Mesenchymal stem cell (in vitro differentiated cells and primary cell): ENCODE results near the gene VAMP2.

Experiments
- DNase-seq: peaks from one replicate; pipeline ENCODE4 v3.0.0-alpha.2; 2013
- H2AFZ ChIP-seq: one replicate; pipeline ENCODE4 v1.6.1; 2013; ENCODE audit warnings: low read depth, mild to moderate bottlenecking, control low read depth, inconsistent platforms, low read length, moderate library complexity
- H2AK5ac ChIP-seq: 2 replicates; pipeline ENCODE4 v1.6.1; 2013; ENCODE audit warnings: low read length, moderate library complexity, mild to moderate bottlenecking, inconsistent platforms; ENCODE audit not compliant: severe bottlenecking
- H2BK120ac ChIP-seq: one replicate; pipeline ENCODE4 v1.6.1; 2013; ENCODE audit warnings: low read depth, mild to moderate bottlenecking, inconsistent platforms, low read length, moderate library complexity
- H2BK12ac ChIP-seq, 2 experiments: one replicate each; pipeline ENCODE4 v1.6.1; 2013; ENCODE audit warnings: inconsistent platforms in 2 of 2, low read length in 2 of 2, mild to moderate bottlenecking in 2 of 2, moderate library complexity in 2 of 2, control low read depth in 1 of 2
- H2BK15ac ChIP-seq: one replicate; pipeline ENCODE4 v1.6.1; 2013; ENCODE audit warnings: mild to moderate bottlenecking, low read depth, inconsistent platforms; ENCODE audit not compliant: poor library complexity, severe bottlenecking
- H2BK5ac ChIP-seq: 2 replicates; pipeline ENCODE4 v1.6.1; 2013; ENCODE audit warnings: low read depth, mild to moderate bottlenecking, low read length, control low read depth, inconsistent platforms; ENCODE audit not compliant: poor library complexity, severe bottlenecking
- H3K14ac ChIP-seq, 2 experiments: one replicate each; pipeline ENCODE4 v1.6.1; 2013; ENCODE audit warnings: inconsistent platforms in 2 of 2, low read length in 2 of 2, control low read depth in 1 of 2, mild to moderate bottlenecking in 1 of 2, moderate library complexity in 1 of 2
- H3K18ac ChIP-seq, 2 experiments: one replicate each; pipeline ENCODE4 v1.6.1; 2013; ENCODE audit warnings: inconsistent platforms in 2 of 2, low read length in 2 of 2, control low read depth in 1 of 2, low read depth in 1 of 2, mild to moderate bottlenecking in 1 of 2
- H3K23ac ChIP-seq, 2 experiments: one replicate each; pipeline ENCODE4 v1.6.1; 2013; ENCODE audit warnings: inconsistent platforms in 2 of 2, low read length in 2 of 2, mild to moderate bottlenecking in 2 of 2, moderate library complexity in 2 of 2, control low read depth in 1 of 2
- H3K27ac ChIP-seq: 2 replicates; pipeline ENCODE4 v1.5.1; 2013; ENCODE audit warnings: mild to moderate bottlenecking, moderate library complexity, low read length, control low read depth, inconsistent platforms; ENCODE audit not compliant: poor library complexity, severe bottlenecking
- H3K27me3 ChIP-seq, 2 experiments: 2 replicates each; pipeline versions ENCODE4 v1.6.1 to v1.7.0; 2013; ENCODE audit warnings: low read length in 2 of 2, mild to moderate bottlenecking in 2 of 2, moderate library complexity in 2 of 2, control low read depth in 1 of 2, inconsistent platforms in 1 of 2; ENCODE audit not compliant: control insufficient read depth in 1 of 2, insufficient read depth in 1 of 2
- H3K36me3 ChIP-seq, 2 experiments: 2 replicates each; pipeline versions ENCODE4 v1.6.1 to v1.7.0; 2013; ENCODE audit warnings: low read length in 2 of 2, control low read depth in 1 of 2, inconsistent platforms in 1 of 2, low read depth in 1 of 2, mild to moderate bottlenecking in 1 of 2; ENCODE audit not compliant: insufficient read depth in 2 of 2, control insufficient read depth in 1 of 2
- H3K4ac ChIP-seq, 2 experiments: one replicate each; pipeline ENCODE4 v1.6.1; 2013; ENCODE audit warnings: inconsistent platforms in 2 of 2, low read length in 2 of 2, mild to moderate bottlenecking in 2 of 2, moderate library complexity in 2 of 2, control low read depth in 1 of 2, low read depth in 1 of 2
- H3K4me1 ChIP-seq: 2 replicates; pipeline ENCODE4 v1.6.1; 2013; ENCODE audit warnings: low read depth, low read length, control low read depth; ENCODE audit not compliant: control insufficient read depth, insufficient read depth
- H3K4me2 ChIP-seq: 2 replicates; pipeline ENCODE4 v1.6.1; 2013; ENCODE audit warnings: low read length, mild to moderate bottlenecking, inconsistent platforms; ENCODE audit not compliant: poor library complexity, severe bottlenecking
- H3K4me3 ChIP-seq, 2 experiments: 2 replicates each; pipeline versions ENCODE4 v1.5.1 to v1.7.0; 2013; ENCODE audit warnings: low read length in 2 of 2, mild to moderate bottlenecking in 2 of 2, control low read depth in 1 of 2, low read depth in 1 of 2; ENCODE audit not compliant: insufficient read depth in 1 of 2
- H3K79me1 ChIP-seq: replicated peaks from 2 replicates; pipeline ENCODE4 v1.6.1; 2013; ENCODE audit warnings: mild to moderate bottlenecking, control low read depth, low read length, inconsistent platforms; ENCODE audit not compliant: poor library complexity, severe bottlenecking
- H3K9ac ChIP-seq: 2 replicates; pipeline ENCODE4 v1.7.0; 2013; ENCODE audit warnings: mild to moderate bottlenecking, low read length, moderate library complexity
- H3K9me3 ChIP-seq: 2 replicates; pipeline ENCODE4 v1.7.0; 2013; ENCODE audit warnings: mild to moderate bottlenecking, low read length; ENCODE audit not compliant: control insufficient read depth
- H4K8ac ChIP-seq: one replicate; pipeline ENCODE4 v1.6.1; 2013; ENCODE audit warnings: inconsistent platforms, mild to moderate bottlenecking, low read length, moderate library complexity
- H4K91ac ChIP-seq: one replicate; pipeline ENCODE4 v1.6.1; 2013; ENCODE audit warnings: mild to moderate bottlenecking, low read length, inconsistent platforms
- WGBS: methylation state at CpG from one replicate; pipeline ENCODE4 v1.1.7; 2013; ENCODE audit warnings: mixed read lengths; 5-methylcytosine and 5-hydroxymethylcytosine counted together

VAMP2 gene

DNA sequence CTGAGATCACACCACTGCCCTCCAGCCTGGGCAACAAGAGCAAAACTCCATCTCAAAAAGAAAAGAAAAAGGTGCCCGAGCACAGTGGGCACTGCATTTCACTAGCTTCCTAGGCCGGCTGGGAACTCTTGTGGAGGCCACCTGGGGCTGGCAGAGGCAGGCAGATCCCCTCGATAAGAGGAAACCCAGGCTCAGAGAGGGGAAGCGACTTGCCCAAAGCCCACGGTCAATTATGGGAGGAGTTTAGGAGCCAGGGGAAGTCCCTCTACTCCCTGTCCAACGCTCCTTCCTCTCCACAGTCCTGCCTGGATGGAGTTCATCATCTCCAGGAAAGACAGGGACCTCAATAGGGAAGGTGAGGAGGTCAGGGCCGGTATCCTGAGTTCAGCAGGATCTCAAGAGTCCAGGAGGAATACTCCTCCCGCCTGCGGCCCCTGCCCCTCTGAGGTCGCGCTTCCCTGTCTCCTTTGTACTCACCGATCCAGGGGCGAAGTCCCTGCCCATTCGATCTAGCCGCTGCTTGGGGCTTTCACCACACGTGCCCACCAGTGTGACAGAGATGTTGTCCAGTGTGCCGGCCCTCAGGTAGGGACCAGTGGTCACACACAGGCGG, 45.3 kb downstream of the VAMP2 start:
- no peaks in the 10 kb centered on the region for H3K79me1 ChIP-seq
- H2BK5ac ChIP-seq: no peak overlapping the region
- no peak overlapping the region for H2BK120ac ChIP-seq
- peak overlapping the region in 1 of 2 experiments; percentile 34 for H2BK12ac ChIP-seq
- H3K4ac ChIP-seq: no peak overlapping the region
- no peak overlapping the region for H4K8ac ChIP-seq
- peak overlapping the region; percentile 97 for H3K4me2 ChIP-seq
- peaks cover 29% of the 10 kb centered on the region for H3K4me1 ChIP-seq
- no peak overlapping the region for H2AFZ ChIP-seq
- H3K27me3 ChIP-seq: peaks cover 44 to 51% of the 10 kb centered on the region in 2 experiments
- no peak overlapping the region for H3K23ac ChIP-seq
- H3K9me3 ChIP-seq: no peaks in the 10 kb centered on the region
- peak overlapping the region; percentile 83 for H3K9ac ChIP-seq
- no peak overlapping the region for H2BK15ac ChIP-seq
- H3K18ac ChIP-seq: peak overlapping the region in 1 of 2 experiments; percentile 11
- WGBS: 10% methylated on average over 14 of the region's 18 CpGs
- no peak overlapping the region for H3K27ac ChIP-seq
- no peak overlapping the region for H2AK5ac ChIP-seq
- H3K14ac ChIP-seq: peak overlapping the region in 1 of 2 experiments; percentile 69
- peak overlapping the region in 1 of 2 experiments; percentile 85 for H3K4me3 ChIP-seq
- no peak for DNase-seq
- no peaks in the 10 kb centered on the region for H3K36me3 ChIP-seq
- no peak overlapping the region for H4K91ac ChIP-seq

DNA sequence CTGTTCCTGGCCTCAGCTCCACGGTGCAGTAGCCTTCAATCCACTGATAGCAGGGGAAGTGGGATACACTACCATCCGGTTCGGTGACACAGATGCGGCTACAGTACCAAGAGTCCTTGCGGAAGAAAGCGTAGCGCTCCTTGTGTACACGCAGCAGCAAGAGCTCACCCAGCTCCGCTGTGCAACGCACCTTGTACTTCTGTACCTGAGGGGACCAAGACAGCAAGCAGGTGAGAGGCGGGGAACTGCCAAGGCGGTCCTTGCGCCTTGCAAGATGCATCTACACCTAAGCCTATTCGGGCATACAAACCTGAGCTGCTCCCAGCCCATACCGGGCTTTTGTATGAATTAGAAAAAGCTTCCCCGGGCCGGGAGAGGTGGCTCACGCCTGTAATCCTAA, 46.0 kb downstream of the VAMP2 start:
- Histone ChIP-seq H3K4me3 (no peak overlapping the region), H2BK12ac (no peak overlapping the region), H3K4ac (no peak overlapping the region), H3K27me3 (peaks cover 51 to 58% of the 10 kb centered on the region in 2 experiments), H3K4me2 (no peak overlapping the region), H2BK120ac (no peak overlapping the region), H3K9ac (no peak overlapping the region), H3K18ac (no peak overlapping the region), H3K14ac (no peak overlapping the region), H3K36me3 (no peaks in the 10 kb centered on the region), H4K91ac (no peak overlapping the region), H2BK5ac (no peak overlapping the region), H3K27ac (no peak overlapping the region), H2BK15ac (no peak overlapping the region), H2AFZ (no peak overlapping the region), H3K79me1 (no peaks in the 10 kb centered on the region), H2AK5ac (no peak overlapping the region), H3K4me1 (peaks cover 23% of the 10 kb centered on the region), H3K23ac (no peak overlapping the region), H4K8ac (no peak overlapping the region), H3K9me3 (no peaks in the 10 kb centered on the region)
- WGBS: 59% methylated on average over 18 of the region's 18 CpGs
- no peak for DNase-seq

DNA sequence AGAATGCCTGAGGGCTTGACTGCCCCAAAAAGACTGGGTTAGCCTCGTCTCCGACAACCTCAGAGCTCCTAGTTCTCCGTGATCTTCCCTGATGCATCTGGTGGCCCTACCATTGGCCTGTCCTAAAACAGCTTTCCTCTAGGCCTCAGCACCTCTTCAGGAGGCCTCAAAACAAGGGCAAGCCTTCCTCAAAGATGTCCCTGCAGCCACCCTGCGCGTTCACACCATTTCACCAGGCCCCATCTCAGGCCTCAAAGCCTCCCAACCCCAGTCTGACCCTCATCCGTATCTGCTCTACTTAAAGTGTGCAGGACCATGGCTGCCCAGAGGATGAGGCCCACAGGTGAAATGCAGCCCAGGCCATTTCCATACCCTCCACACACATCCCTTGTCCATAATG, 51.8 kb downstream of the VAMP2 start:
- no peak for DNase-seq
- peaks cover 75 to 76% of the 10 kb centered on the region in 2 experiments for H3K27me3 ChIP-seq
- no peak overlapping the region for H2BK15ac ChIP-seq
- no peak overlapping the region for H2AFZ ChIP-seq
- H3K9me3 ChIP-seq: no peaks in the 10 kb centered on the region
- H3K23ac ChIP-seq: no peak overlapping the region
- no peak overlapping the region for H2BK5ac ChIP-seq
- peaks cover 9% of the 10 kb centered on the region for H3K4me1 ChIP-seq
- no peak overlapping the region for H3K14ac ChIP-seq
- no peak overlapping the region for H3K18ac ChIP-seq
- no peak overlapping the region for H2AK5ac ChIP-seq
- no peak overlapping the region for H4K91ac ChIP-seq
- H3K9ac ChIP-seq: no peak overlapping the region
- H3K79me1 ChIP-seq: no peaks in the 10 kb centered on the region
- no peak overlapping the region for H3K4ac ChIP-seq
- H2BK120ac ChIP-seq: no peak overlapping the region
- no peak overlapping the region for H4K8ac ChIP-seq
- no peak overlapping the region for H3K4me2 ChIP-seq
- H3K4me3 ChIP-seq: no peak overlapping the region
- peaks cover 0 to 3% of the 10 kb centered on the region in 2 experiments for H3K36me3 ChIP-seq
- no peak overlapping the region for H3K27ac ChIP-seq
- no peak overlapping the region for H2BK12ac ChIP-seq
- WGBS: 92% methylated on average over 6 of the region's 6 CpGs

DNA sequence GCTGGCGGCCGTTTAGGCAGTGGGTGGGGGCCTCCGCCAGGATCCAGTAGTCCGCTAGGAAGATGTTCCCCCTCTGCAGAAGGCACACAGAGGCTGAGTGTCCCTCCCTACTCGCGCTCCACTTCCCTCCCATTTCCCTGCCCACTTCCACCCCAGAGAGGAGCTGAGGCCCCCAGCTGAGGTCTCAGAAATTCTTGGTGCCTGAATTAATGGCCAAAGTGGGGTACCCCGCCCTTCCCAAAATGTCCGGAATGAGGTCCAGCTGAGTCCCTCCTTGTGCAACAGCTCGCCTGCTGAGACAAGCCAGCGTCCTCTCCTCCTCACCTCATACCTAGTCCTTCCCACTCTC, 52.3 kb downstream of the VAMP2 start:
- Histone ChIP-seq H3K27me3 (peaks cover 70 to 76% of the 10 kb centered on the region in 2 experiments), H3K27ac (no peak overlapping the region), H3K14ac (no peak overlapping the region), H2BK5ac (no peak overlapping the region), H3K4me3 (no peak overlapping the region), H2BK120ac (no peak overlapping the region), H3K4me2 (no peak overlapping the region), H3K36me3 (peaks cover 0 to 3% of the 10 kb centered on the region in 2 experiments), H4K8ac (no peak overlapping the region), H3K23ac (no peak overlapping the region), H3K18ac (no peak overlapping the region), H2AFZ (no peak overlapping the region), H2AK5ac (no peak overlapping the region), H2BK12ac (no peak overlapping the region), H4K91ac (no peak overlapping the region), H3K79me1 (no peaks in the 10 kb centered on the region), H3K4me1 (peaks cover 9% of the 10 kb centered on the region), H3K9ac (no peak overlapping the region), H3K4ac (no peak overlapping the region), H2BK15ac (no peak overlapping the region), H3K9me3 (no peaks in the 10 kb centered on the region)
- no peak for DNase-seq
- 16% methylated on average over 10 of the region's 10 CpGs for whole genome bisulfite sequencing
